ENCODE results near the gene PMPCA.

DNA sequence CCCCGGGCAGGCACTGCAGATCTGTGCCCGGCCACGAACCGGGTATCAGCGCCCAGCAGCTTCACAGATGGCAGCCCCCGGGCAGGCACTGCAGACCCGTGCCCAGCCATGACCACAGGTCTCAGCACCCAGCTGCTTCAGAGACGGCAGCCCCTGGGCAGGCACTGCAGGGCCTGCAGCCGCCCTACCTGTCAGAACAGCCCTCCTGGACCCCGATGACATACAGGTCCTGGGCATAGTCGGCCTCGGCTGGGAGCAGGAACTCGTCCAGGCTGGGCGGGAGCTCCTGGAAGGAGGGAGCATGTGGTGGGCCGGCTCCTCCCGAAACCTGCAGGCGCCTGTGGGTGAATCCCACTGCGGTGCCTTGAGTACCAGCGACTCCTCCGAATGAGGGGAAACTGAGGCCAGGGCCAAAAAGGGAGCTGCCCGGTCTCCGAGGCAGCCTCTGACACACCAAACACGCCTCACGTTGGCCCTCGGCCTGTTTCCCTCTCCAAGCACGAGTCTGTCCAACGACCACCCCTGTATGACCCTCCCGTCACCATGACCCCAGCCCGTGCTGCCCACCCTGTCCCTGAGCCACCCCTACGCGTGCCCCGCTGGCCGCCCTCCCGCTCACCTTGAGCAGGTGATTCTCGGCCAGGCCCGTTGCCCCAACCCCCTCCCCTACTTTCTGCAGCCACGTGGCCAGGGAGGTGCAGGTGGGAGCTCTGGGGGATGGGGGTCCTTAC, 23.6 kb downstream of the PMPCA start:
- TF ChIP-seq, protein P1, sequence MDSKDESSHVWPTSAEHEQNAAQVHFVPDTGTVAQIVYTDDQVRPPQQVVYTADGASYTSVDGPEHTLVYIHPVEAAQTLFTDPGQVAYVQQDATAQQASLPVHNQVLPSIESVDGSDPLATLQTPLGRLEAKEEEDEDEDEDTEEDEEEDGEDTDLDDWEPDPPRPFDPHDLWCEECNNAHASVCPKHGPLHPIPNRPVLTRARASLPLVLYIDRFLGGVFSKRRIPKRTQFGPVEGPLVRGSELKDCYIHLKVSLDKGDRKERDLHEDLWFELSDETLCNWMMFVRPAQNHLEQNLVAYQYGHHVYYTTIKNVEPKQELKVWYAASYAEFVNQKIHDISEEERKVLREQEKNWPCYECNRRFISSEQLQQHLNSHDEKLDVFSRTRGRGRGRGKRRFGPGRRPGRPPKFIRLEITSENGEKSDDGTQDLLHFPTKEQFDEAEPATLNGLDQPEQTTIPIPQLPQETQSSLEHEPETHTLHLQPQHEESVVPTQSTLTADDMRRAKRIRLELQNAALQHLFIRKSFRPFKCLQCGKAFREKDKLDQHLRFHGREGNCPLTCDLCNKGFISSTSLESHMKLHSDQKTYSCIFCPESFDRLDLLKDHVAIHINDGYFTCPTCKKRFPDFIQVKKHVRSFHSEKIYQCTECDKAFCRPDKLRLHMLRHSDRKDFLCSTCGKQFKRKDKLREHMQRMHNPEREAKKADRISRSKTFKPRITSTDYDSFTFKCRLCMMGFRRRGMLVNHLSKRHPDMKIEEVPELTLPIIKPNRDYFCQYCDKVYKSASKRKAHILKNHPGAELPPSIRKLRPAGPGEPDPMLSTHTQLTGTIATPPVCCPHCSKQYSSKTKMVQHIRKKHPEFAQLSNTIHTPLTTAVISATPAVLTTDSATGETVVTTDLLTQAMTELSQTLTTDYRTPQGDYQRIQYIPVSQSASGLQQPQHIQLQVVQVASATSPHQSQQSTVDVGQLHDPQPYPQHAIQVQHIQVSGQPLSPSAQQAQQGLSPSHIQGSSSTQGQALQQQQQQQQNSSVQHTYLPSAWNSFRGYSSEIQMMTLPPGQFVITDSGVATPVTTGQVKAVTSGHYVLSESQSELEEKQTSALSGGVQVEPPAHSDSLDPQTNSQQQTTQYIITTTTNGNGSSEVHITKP (tag by site-specific recombination; IDR thresholded peaks at IDR 0.05), result no peak
- TF ChIP-seq, protein P2, sequence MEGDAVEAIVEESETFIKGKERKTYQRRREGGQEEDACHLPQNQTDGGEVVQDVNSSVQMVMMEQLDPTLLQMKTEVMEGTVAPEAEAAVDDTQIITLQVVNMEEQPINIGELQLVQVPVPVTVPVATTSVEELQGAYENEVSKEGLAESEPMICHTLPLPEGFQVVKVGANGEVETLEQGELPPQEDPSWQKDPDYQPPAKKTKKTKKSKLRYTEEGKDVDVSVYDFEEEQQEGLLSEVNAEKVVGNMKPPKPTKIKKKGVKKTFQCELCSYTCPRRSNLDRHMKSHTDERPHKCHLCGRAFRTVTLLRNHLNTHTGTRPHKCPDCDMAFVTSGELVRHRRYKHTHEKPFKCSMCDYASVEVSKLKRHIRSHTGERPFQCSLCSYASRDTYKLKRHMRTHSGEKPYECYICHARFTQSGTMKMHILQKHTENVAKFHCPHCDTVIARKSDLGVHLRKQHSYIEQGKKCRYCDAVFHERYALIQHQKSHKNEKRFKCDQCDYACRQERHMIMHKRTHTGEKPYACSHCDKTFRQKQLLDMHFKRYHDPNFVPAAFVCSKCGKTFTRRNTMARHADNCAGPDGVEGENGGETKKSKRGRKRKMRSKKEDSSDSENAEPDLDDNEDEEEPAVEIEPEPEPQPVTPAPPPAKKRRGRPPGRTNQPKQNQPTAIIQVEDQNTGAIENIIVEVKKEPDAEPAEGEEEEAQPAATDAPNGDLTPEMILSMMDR (tag by site-specific recombination; IDR thresholded peaks at IDR 0.05), result no peak
- TF ChIP-seq ZNF777 (tag by site-specific recombination; IDR thresholded peaks at IDR 0.05; ENCODE audit: borderline replicate concordance) (no peak), ZBTB48 (tag by site-specific recombination; IDR thresholded peaks at IDR 0.05) (no peak), WT1 (tag by site-specific recombination; IDR thresholded peaks at IDR 0.05) (no peak), ZNF10 (tag by site-specific recombination; IDR thresholded peaks at IDR 0.05) (no peak), ZBTB21 (tag by site-specific recombination; IDR thresholded peaks at IDR 0.05) (no peak), ZNF292 (tag by site-specific recombination; IDR thresholded peaks at IDR 0.05; ENCODE audit: borderline replicate concordance, low read depth) (no peak), ELK4 (IDR thresholded peaks at IDR 0.05; ENCODE audit: borderline replicate concordance, low read depth, low read length) (no peak), ZNF580 (tag by site-specific recombination; IDR thresholded peaks at IDR 0.05) (no peak), ZNF133 (tag by site-specific recombination; IDR thresholded peaks at IDR 0.05) (no peak)
